NK-92 treated with Interleukin-12 subunit alpha and Interleukin-12 subunit beta, amount 100 ng/mL, for 24 hours (cell line): ENCODE results near the gene CNR1.
"Not testable (repeated sequence)": the region's sequence is repeated elsewhere in the genome, so short reads cannot be mapped to it uniquely, and the experiment has no call there.

Source experiments
- DNase-seq: peaks from one replicate; lab custom pipeline; 2025; lab: John Stamatoyannopoulos, UW

CNR1 gene

DNA sequence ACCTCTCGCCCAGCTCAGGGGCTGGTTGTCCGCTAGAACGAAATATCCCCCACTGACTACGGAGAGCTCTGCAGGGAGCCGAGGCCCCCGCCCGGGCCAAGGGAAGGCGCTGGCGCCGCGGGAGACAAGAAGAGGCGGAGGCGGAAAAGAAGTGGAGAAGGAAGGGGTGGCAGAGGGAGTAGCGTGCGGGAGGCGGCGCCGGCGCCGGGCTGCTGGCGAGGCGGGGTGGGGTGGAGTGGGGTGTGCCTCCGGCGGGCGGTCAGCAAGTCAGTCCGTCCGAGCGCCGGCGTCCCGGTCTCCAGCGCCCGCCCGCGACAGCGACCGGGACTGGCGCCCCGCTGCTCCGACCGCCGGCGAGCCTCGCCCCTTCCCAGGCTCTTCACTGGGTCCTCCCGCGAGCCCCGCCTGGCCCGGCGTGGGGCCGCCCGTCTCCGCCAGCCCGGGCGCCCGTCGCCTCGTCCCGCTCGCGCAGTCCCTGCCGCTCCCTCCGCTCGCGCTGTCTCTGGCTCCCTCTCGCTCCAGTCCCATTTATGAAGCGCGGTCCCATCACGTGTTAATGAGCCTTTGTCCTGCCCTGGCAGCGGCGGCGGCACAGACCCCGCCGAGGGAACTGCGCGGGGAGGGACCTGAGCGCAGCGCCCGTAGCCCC, at the start of gene CNR1:
Gene CNR1, minus strand, starts transcription at position 504 of the 649 bp plus-strand sequence. CDS start 21,073 bp downstream, outside the sequence.
- no peak for DNase-seq

DNA sequence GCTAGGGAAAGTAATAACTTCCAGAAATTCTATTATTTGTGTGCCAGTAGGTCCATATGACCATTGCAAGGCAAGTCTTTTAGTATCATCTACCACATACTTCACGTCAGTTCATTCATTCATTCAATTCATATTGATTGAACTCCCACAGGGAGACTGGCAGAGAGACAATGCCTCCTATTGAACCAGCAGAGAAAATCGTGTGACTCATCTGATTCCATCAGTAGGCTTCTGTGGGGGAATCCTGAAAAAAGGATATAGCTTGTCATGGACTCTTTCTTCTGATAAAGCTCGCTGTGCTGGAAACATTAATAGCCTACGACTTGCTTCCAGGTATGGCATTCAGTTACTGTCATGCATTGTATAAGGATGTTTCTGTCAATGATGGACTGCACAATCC, 45.3 kb upstream of the CNR1 start:
- DNase-seq = no peak

- no peak for DNase-seq
Observed at GRCh38 chr6:88209301-88209700, 43.2 kb upstream of the CNR1 start.

GRCh38 chr6:88208726-88209125, 42.6 kb upstream of the CNR1 start:
- no peak for DNase-seq

DNA sequence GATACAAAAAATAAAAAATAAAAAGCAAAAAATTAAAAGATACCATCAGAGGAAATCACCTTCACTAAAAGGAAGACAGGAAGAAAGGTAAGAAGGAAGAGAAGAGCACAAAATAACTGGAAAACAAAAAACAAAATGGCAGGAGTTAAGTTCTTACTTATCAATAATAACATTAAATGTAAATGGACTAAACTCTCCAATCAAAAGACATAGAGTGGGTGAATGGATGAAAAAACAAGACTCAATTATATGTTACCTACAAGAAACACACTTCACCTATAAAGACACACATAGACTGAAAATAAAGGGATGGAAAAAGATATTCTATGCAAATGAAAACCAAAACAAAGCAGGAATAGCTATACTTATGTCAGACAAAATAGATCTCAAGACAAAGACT, 35.6 kb upstream of the CNR1 start:
- not testable (repeated sequence) for DNase-seq

DNA sequence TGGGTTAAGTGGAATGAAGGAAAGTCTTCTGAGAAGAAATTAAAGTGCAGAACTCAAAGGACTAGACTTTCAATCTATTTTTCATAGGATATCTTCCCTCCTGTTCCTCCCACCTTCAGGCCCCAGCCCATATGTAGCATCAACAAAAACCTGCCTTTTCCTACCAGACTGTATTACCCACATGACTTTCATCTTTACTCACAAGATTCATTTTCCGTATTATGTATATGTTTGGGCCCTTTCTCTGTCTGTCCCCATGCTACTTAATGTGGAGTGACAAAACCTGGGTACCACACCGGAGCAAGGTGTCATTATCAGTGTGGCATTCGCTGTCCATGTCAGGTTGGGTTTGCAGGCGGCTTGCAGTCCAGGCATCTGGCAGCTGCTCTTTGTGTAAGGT, 18.8 kb upstream of the CNR1 start:
- no peak for DNase-seq

- DNase-seq = no peak
Observed at GRCh38 chr6:88183471-88183870, 17.3 kb upstream of the CNR1 start.

- DNase-seq = no peak
Observed at GRCh38 chr6:88179692-88180091, 13.5 kb upstream of the CNR1 start.

- DNase-seq = no peak
Observed at GRCh38 chr6:88177961-88178464, 11.9 kb upstream of the CNR1 start.

GRCh38 chr6:88174906-88175305, 8.8 kb upstream of the CNR1 start:
- no peak for DNase-seq

DNA sequence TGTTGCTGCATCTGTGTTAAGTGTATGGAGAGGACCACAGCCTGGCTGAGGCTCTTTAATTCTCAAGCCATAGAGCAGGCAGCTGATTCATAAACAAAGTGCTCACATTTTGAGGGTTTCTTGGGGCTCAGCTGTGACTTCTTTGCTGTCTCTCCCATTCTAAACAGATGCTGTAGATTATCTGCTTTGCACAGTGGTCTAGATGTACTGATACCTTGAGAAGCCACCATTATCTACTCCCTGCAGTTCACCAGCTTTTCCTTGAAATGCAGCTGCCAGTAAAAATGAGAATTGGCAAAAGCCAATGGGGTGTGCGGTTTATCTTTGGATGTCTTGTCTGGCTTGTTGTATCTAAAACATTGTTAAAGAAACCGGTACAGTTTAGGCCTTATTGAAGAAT, 5.2 kb upstream of the CNR1 start:
- DNase-seq = no peak

DNA sequence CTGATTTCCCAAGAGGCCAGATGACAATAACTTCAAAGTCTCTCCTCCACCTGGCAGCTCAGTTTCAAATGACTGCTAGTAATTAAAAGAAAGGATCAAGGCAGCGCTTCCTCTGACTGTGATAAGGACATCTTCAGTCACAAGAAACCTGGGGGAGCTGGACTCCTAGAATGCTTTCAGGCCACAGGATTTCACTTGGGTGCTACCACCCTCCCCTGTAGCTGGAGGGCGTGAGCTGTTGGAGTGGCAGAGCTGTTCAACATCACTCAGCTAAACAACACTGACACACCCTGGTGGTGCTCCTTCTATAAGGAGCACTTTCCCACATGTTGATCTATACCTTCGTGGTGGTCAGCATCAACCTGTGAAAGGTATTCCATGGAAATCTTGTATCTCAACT, 2.2 kb upstream of the CNR1 start:
- no peak for DNase-seq

GRCh38 chr6:88167352-88167937, 1.3 kb upstream of the CNR1 start:
- no peak for DNase-seq

- DNase-seq = no peak
Observed at GRCh38 chr6:88166493-88167351, 575 bp upstream of the CNR1 start.

DNA sequence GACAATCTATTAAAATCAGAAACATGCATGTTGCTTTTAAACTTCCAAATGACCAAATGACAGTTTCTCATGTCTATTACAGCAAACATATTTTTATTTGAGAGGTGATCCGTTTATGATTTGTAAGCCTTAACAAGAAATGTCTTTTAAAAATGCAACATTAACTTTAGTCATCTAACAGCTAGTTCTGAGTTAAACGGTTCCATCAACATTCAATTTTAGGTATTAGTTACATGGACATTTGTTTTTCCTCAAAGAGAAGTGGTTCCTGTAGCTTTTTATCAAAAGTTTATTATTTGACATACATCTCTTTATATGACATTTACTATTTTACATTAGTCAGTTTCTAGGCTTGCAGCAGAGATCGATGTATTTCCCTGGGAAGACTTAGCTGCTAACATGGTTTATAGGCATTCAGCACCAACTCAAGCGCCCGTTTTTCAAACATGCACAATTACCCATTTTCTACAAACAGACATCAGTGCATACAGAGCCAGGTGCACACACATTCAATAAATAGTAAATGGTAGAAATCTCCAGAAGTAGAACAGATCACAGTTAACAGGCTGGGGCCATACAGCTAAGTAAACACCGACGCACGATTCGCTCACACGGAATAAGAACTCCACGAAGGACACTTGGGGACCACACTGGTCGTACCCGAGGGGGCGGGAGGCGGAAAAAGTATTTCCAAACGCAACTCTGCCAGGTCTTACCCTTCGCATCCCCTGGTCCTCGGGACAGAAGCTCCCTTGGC, 882 bp downstream of the CNR1 start:
- no peak for DNase-seq

DNA sequence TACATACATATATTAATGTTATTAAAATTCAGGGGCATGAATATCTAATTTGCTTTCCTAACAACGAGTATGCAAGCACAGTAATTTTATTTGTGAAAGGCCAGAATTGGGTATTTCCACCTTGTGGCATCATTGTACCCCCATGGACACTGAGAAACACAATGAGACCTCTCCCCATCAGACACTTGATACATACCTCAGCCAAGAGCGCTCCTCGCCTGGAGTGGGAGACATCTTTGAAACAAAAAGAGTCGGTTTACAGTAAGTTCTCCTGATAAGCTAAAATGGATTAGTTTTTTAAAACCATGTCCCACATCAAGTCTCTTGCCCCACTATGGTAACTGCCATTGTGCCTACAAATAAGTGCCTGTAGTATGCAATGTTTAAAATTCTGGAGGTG, 2.1 kb downstream of the CNR1 start:
- DNase-seq = no peak

GRCh38 chr6:88163616-88164015, 2.5 kb downstream of the CNR1 start:
- no peak for DNase-seq

- no peak for DNase-seq
Observed at GRCh38 chr6:88161940-88162339, 4.2 kb downstream of the CNR1 start.

- no peak for DNase-seq
Observed at GRCh38 chr6:88157106-88157505, 9.0 kb downstream of the CNR1 start.

GRCh38 chr6:88145298-88145963, 20.7 kb downstream of the CNR1 start:
- no peak for DNase-seq

- DNase-seq = no peak
Observed at GRCh38 chr6:88144637-88145297, 21.4 kb downstream of the CNR1 start.
